HL-60 (cell line): Measurements from ENCODE around the gene PLCD1.

ENCODE experiments used
- POLR2AphosphoS5 ChIP-seq: IDR thresholded peaks from 2 replicates; pipeline ENCODE4 v1.6.1; 2012; ENCODE audit warnings: low read depth
- TF ChIP-seq, protein P1 (sequence below): IDR thresholded peaks from 2 replicates; pipeline ENCODE4 v1.6.1; 2012; ENCODE audit warnings: low read depth; ENCODE audit not compliant: insufficient replicate concordance
- TF ChIP-seq, protein P2 (sequence below): IDR thresholded peaks from one replicate; pipeline ENCODE4 v1.5.1; 2011; ENCODE audit warnings: low read length, control low read depth, inconsistent platforms; ENCODE audit not compliant: insufficient read depth

GRCh38 chr3:37991823-37992222, 37.6 kb downstream of the PLCD1 start:
- TF ChIP-seq, protein P1, sequence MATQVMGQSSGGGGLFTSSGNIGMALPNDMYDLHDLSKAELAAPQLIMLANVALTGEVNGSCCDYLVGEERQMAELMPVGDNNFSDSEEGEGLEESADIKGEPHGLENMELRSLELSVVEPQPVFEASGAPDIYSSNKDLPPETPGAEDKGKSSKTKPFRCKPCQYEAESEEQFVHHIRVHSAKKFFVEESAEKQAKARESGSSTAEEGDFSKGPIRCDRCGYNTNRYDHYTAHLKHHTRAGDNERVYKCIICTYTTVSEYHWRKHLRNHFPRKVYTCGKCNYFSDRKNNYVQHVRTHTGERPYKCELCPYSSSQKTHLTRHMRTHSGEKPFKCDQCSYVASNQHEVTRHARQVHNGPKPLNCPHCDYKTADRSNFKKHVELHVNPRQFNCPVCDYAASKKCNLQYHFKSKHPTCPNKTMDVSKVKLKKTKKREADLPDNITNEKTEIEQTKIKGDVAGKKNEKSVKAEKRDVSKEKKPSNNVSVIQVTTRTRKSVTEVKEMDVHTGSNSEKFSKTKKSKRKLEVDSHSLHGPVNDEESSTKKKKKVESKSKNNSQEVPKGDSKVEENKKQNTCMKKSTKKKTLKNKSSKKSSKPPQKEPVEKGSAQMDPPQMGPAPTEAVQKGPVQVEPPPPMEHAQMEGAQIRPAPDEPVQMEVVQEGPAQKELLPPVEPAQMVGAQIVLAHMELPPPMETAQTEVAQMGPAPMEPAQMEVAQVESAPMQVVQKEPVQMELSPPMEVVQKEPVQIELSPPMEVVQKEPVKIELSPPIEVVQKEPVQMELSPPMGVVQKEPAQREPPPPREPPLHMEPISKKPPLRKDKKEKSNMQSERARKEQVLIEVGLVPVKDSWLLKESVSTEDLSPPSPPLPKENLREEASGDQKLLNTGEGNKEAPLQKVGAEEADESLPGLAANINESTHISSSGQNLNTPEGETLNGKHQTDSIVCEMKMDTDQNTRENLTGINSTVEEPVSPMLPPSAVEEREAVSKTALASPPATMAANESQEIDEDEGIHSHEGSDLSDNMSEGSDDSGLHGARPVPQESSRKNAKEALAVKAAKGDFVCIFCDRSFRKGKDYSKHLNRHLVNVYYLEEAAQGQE = no peak
- TF ChIP-seq, protein P2, sequence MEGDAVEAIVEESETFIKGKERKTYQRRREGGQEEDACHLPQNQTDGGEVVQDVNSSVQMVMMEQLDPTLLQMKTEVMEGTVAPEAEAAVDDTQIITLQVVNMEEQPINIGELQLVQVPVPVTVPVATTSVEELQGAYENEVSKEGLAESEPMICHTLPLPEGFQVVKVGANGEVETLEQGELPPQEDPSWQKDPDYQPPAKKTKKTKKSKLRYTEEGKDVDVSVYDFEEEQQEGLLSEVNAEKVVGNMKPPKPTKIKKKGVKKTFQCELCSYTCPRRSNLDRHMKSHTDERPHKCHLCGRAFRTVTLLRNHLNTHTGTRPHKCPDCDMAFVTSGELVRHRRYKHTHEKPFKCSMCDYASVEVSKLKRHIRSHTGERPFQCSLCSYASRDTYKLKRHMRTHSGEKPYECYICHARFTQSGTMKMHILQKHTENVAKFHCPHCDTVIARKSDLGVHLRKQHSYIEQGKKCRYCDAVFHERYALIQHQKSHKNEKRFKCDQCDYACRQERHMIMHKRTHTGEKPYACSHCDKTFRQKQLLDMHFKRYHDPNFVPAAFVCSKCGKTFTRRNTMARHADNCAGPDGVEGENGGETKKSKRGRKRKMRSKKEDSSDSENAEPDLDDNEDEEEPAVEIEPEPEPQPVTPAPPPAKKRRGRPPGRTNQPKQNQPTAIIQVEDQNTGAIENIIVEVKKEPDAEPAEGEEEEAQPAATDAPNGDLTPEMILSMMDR = no peak
- no peak for TF ChIP-seq POLR2AphosphoS5
